ENCODE results near the gene MRC2.

DNA sequence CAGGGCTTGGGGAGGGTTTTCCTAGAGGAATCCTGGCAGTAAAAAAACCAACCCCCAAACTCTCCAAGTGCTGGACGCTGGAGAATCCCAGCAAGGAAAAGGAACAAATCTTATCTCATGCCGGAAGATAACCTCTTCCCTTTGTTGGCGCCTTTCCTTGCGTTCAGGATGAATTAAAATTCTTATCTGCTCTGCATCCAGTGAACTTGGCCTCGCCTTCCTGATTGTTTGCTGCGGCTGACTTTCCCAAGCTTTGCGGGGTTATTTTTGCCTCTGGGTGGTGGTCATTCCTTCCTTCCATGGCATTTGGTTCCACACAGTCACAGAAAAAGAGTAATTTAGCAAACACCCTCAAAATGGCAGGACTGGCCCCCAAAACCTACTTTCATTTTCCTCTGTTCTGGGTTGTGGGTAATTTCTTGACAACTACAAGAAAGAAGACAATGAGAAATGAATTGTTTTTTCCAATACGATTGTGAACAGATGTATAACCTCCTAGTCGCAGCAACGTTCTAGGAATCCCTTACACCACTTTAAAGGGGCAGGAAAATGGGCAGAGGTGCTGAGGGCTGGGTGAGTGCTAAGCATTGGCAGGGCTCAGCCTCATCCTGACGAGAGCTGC is 77.8 kb downstream of the MRC2 start:
- TF ChIP-seq EP300 (IDR thresholded peaks at IDR 0.05; ENCODE audit: low read length) (no peak), ZNF766 (CRISPR knock-in tag; conservative IDR thresholded peaks at IDR 0.05) (no peak), CHD4 (IDR thresholded peaks at IDR 0.05; ENCODE audit: insufficient read depth, insufficient replicate concordance, low read depth, low read length, poor library complexity, severe bottlenecking) (no peak), MXI1 (IDR thresholded peaks at IDR 0.05; ENCODE audit: low read depth, low read length) (no peak), MTA3 (IDR thresholded peaks at IDR 0.05; ENCODE audit: borderline replicate concordance) (no peak), SMARCB1 (IDR thresholded peaks at IDR 0.05; ENCODE audit: insufficient read length, low read depth) (no peak), SMAD3 (CRISPR knock-in tag; conservative IDR thresholded peaks at IDR 0.05) (no peak), THRAP3 (IDR thresholded peaks at IDR 0.05; ENCODE audit: borderline replicate concordance) (no peak)
- TF ChIP-seq, protein P1, sequence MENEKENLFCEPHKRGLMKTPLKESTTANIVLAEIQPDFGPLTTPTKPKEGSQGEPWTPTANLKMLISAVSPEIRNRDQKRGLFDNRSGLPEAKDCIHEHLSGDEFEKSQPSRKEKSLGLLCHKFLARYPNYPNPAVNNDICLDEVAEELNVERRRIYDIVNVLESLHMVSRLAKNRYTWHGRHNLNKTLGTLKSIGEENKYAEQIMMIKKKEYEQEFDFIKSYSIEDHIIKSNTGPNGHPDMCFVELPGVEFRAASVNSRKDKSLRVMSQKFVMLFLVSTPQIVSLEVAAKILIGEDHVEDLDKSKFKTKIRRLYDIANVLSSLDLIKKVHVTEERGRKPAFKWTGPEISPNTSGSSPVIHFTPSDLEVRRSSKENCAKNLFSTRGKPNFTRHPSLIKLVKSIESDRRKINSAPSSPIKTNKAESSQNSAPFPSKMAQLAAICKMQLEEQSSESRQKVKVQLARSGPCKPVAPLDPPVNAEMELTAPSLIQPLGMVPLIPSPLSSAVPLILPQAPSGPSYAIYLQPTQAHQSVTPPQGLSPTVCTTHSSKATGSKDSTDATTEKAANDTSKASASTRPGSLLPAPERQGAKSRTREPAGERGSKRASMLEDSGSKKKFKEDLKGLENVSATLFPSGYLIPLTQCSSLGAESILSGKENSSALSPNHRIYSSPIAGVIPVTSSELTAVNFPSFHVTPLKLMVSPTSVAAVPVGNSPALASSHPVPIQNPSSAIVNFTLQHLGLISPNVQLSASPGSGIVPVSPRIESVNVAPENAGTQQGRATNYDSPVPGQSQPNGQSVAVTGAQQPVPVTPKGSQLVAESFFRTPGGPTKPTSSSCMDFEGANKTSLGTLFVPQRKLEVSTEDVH (IDR thresholded peaks at IDR 0.05; ENCODE audit: low read depth, partially characterized antibody), result no peak
- TF ChIP-seq, protein P2, sequence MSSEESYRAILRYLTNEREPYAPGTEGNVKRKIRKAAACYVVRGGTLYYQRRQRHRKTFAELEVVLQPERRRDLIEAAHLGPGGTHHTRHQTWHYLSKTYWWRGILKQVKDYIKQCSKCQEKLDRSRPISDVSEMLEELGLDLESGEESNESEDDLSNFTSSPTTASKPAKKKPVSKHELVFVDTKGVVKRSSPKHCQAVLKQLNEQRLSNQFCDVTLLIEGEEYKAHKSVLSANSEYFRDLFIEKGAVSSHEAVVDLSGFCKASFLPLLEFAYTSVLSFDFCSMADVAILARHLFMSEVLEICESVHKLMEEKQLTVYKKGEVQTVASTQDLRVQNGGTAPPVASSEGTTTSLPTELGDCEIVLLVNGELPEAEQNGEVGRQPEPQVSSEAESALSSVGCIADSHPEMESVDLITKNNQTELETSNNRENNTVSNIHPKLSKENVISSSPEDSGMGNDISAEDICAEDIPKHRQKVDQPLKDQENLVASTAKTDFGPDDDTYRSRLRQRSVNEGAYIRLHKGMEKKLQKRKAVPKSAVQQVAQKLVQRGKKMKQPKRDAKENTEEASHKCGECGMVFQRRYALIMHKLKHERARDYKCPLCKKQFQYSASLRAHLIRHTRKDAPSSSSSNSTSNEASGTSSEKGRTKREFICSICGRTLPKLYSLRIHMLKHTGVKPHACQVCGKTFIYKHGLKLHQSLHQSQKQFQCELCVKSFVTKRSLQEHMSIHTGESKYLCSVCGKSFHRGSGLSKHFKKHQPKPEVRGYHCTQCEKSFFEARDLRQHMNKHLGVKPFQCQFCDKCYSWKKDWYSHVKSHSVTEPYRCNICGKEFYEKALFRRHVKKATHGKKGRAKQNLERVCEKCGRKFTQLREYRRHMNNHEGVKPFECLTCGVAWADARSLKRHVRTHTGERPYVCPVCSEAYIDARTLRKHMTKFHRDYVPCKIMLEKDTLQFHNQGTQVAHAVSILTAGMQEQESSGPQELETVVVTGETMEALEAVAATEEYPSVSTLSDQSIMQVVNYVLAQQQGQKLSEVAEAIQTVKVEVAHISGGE (CRISPR knock-in tag; IDR thresholded peaks at IDR 0.05), result no peak

Measured in K562 (cell line).